Hepatocyte (in vitro differentiated cells): ENCODE results near the gene ADAM12. TPM values are rescaled to one million over a fixed set of nuclear protein-coding genes. Genes with fewer than 3 reads are reported as not detected.

Experiments
- DNase-seq: peaks from one replicate; pipeline ENCODE4 v3.0.0-alpha.2; 2016; ENCODE audit warnings: low spot score
- H2AFZ ChIP-seq: fragments of 200-600 bp; sonication (generic); 2 replicates; pipeline ENCODE4 v1.6.0; 2016; ENCODE audit warnings: antibody characterized with exemption, mild to moderate bottlenecking
- H3K27ac ChIP-seq: fragments of 200-600 bp; sonication (generic); 2 replicates; pipeline ENCODE4 v1.5.1; 2016; ENCODE audit warnings: mild to moderate bottlenecking
- H3K27me3 ChIP-seq: fragments of 200-600 bp; sonication (generic); 2 replicates; pipeline ENCODE4 v1.6.1; 2016
- H3K36me3 ChIP-seq: fragments of 200-600 bp; sonication (generic); replicated peaks from 2 replicates; pipeline ENCODE4 v1.5.1; 2016; ENCODE audit warnings: low read depth; ENCODE audit not compliant: insufficient read depth
- H3K4me1 ChIP-seq: fragments of 200-600 bp; sonication (generic); 2 replicates; pipeline ENCODE4 v1.5.1; 2016; ENCODE audit warnings: mild to moderate bottlenecking, moderate library complexity; ENCODE audit not compliant: insufficient read depth
- H3K4me2 ChIP-seq: fragments of 200-600 bp; sonication (generic); 2 replicates; pipeline ENCODE4 v1.6.0; 2016
- H3K4me3 ChIP-seq: fragments of 200-600 bp; sonication (generic); 2 replicates; pipeline ENCODE4 v1.5.1; 2016; ENCODE audit warnings: mild to moderate bottlenecking
- H3K79me2 ChIP-seq: fragments of 200-600 bp; sonication (generic); 2 replicates; pipeline ENCODE4 v1.6.0; 2017; ENCODE audit warnings: mild to moderate bottlenecking
- H3K9me2 ChIP-seq: fragments of 200-600 bp; sonication (generic); replicated peaks from 2 replicates; pipeline ENCODE4 v1.6.0; 2017; ENCODE audit warnings: mild to moderate bottlenecking; ENCODE audit not compliant: insufficient read depth
- H3K9me3 ChIP-seq: fragments of 200-600 bp; sonication (generic); 2 replicates; pipeline ENCODE4 v1.5.1; 2016; ENCODE audit warnings: low read depth, mild to moderate bottlenecking
- H4K20me1 ChIP-seq: fragments of 200-600 bp; sonication (generic); 2 replicates; pipeline ENCODE4 v1.6.0; 2016; ENCODE audit warnings: mild to moderate bottlenecking; ENCODE audit not compliant: insufficient read depth, poor library complexity, severe bottlenecking
- EZH2 ChIP-seq: fragments of 200-600 bp; sonication (generic); IDR thresholded peaks from 2 replicates; pipeline ENCODE4 v1.6.1; 2016; ENCODE audit warnings: antibody characterized with exemption, mild to moderate bottlenecking, borderline replicate concordance
- EZH2phosphoT487 ChIP-seq: fragments of 200-600 bp; sonication (generic); IDR thresholded peaks from one replicate; pipeline ENCODE4 v1.6.1; 2018; ENCODE audit warnings: antibody characterized with exemption, mild to moderate bottlenecking, low read depth, moderate library complexity; ENCODE audit not compliant: unreplicated experiment, severe bottlenecking
- WGBS: methylation state at CpG from one replicate; pipeline ENCODE4 v1.1.6; 2016; ENCODE audit warnings: low lambda C conversion rate; ENCODE audit errors: missing lambda C conversion rate; 5-methylcytosine and 5-hydroxymethylcytosine counted together
- polyA plus RNA-seq: library from polyadenylated mRNA; unstranded; fragments of >200 nt; fragmentation: Nextera tagmentation; extraction: Ambion mirVana; gene quantifications from 2 replicates; pipeline ENCODE4 v1.2.1, GENCODE V29; 2016
- total RNA-seq: library from RNA; depleted of rRNA; stranded (reverse); fragments of >200 nt; gene quantifications from 2 replicates; pipeline ENCODE4 v1.2.3, GENCODE V29; 2014
- TF ChIP-seq, protein P1 (sequence below): fragments of 200-600 bp; sonication (generic); IDR thresholded peaks from 2 replicates; pipeline ENCODE4 v1.5.1; 2016; ENCODE audit warnings: antibody characterized with exemption, mild to moderate bottlenecking; ENCODE audit not compliant: poor library complexity

ADAM12 gene
- total and polyA plus RNA-seq, 2 experiments from 2014 or later: 4.9 to 11.3 TPM

DNA sequence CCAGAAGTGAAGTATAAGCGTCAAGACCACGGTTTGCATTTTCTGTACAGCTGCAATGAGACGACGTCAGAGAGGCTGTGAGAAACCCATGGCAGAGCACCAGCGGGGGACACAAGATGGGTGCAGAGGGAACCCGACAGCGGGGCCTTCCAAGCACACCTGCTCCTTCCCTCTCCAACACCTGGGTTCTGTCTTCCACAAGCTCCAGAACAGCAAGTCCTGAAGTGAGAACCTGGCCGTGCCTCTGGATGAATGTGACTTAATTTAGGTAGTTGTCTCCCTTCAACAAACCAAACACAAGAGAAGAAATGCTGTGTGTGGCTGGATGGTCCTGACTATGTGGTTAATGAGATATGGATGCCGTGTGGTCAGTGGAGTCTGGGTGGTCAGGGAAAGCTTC lies 76.1 kb downstream of the ADAM12 start:
- Histone ChIP-seq H3K4me1 (no peaks in the 10 kb centered on the region), H3K4me2 (no peak overlapping the region), H3K9me2 (no peaks in the 10 kb centered on the region), H4K20me1 (no peaks in the 10 kb centered on the region), H3K36me3 (no peaks in the 10 kb centered on the region), H3K27me3 (no peaks in the 10 kb centered on the region), H3K9me3 (no peaks in the 10 kb centered on the region), H3K27ac (no peak overlapping the region), H3K4me3 (no peak overlapping the region), H2AFZ (no peak overlapping the region), H3K79me2 (no peaks in the 10 kb centered on the region)
- WGBS: 96% methylated on average over 9 of the region's 9 CpGs
- no peak for TF ChIP-seq EZH2
- TF ChIP-seq EZH2phosphoT487: no peak
- TF ChIP-seq, protein P1, sequence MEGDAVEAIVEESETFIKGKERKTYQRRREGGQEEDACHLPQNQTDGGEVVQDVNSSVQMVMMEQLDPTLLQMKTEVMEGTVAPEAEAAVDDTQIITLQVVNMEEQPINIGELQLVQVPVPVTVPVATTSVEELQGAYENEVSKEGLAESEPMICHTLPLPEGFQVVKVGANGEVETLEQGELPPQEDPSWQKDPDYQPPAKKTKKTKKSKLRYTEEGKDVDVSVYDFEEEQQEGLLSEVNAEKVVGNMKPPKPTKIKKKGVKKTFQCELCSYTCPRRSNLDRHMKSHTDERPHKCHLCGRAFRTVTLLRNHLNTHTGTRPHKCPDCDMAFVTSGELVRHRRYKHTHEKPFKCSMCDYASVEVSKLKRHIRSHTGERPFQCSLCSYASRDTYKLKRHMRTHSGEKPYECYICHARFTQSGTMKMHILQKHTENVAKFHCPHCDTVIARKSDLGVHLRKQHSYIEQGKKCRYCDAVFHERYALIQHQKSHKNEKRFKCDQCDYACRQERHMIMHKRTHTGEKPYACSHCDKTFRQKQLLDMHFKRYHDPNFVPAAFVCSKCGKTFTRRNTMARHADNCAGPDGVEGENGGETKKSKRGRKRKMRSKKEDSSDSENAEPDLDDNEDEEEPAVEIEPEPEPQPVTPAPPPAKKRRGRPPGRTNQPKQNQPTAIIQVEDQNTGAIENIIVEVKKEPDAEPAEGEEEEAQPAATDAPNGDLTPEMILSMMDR: no peak
- no peak for DNase-seq

DNA sequence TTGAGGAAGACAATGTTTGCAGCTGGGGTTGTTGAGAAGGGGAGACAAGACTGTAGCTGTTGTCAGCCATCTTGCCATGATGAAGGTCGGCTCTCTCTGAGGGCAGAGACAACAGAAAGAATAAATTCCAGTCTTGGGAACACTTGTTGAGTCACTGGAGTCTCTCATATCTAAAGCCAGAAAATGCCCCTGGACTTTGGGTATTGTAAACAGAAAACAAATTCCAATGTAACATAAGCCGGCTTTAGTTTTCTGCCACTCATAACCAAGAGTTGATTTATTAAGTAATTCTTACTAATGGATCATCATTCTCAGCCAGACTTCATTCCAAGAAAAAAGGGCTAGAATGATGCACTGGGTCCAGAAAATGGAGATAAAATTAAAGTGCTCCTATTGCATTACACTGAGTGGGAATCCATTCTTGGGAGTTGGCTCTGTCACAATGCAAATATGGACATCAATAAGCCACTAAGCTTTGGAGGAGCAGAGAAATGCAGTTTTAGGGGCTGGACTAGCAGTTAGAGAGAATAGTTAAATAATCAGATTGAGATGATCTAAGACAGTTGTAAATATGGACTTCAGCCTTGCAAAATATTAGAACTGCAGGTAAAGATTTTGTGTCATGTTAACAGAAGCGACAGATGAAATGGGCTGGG lies 78.9 kb downstream of the ADAM12 start:
- Histone ChIP-seq H3K4me2 (no peak overlapping the region), H3K9me2 (no peaks in the 10 kb centered on the region), H3K4me1 (no peaks in the 10 kb centered on the region), H3K9me3 (no peaks in the 10 kb centered on the region), H2AFZ (no peak overlapping the region), H3K79me2 (no peaks in the 10 kb centered on the region), H3K4me3 (no peak overlapping the region), H3K27me3 (no peaks in the 10 kb centered on the region), H3K36me3 (no peaks in the 10 kb centered on the region), H3K27ac (peak overlapping the region; percentile 70), H4K20me1 (no peaks in the 10 kb centered on the region)
- 59% methylated on average over 3 of the region's 3 CpGs for WGBS
- TF ChIP-seq EZH2phosphoT487 (no peak), EZH2 (no peak)
- TF ChIP-seq, protein P1: no peak
- no peak for DNase-seq

GRCh38 chr10:126302826-126303665 lies 85.2 kb downstream of the ADAM12 start:
- Histone ChIP-seq H3K27me3 (no peaks in the 10 kb centered on the region), H3K4me2 (no peak overlapping the region), H3K9me3 (no peaks in the 10 kb centered on the region), H4K20me1 (no peaks in the 10 kb centered on the region), H3K4me1 (no peaks in the 10 kb centered on the region), H3K4me3 (no peak overlapping the region), H3K27ac (no peak overlapping the region), H2AFZ (no peak overlapping the region), H3K79me2 (no peaks in the 10 kb centered on the region), H3K36me3 (no peaks in the 10 kb centered on the region), H3K9me2 (no peaks in the 10 kb centered on the region)
- no peak for DNase-seq
- 91% methylated on average over 6 of the region's 6 CpGs for WGBS
- TF ChIP-seq EZH2phosphoT487: no peak
- TF ChIP-seq, protein P1: peak; percentile 14
